HG03521 (cell line): ENCODE measurements around the gene RPIA.

Experiments
- ATAC-seq: cut with Tn5 transposase; IDR thresholded peaks from one replicate; pipeline ENCODE4 v1.9.1; 2021; ENCODE audit warnings: mild to moderate bottlenecking, moderate library complexity; ENCODE audit not compliant: unreplicated experiment

Gene RPIA

GRCh38 chr2:88684519-88684918 is 7.0 kb upstream of the RPIA start:
- no peak for ATAC-seq

- ATAC-seq: no peak
Measured at GRCh38 chr2:88686320-88686719, 5.2 kb upstream of the RPIA start.

GRCh38 chr2:88687384-88687783 is 4.1 kb upstream of the RPIA start:
- no peak for ATAC-seq

GRCh38 chr2:88690591-88691338 is 708 bp upstream of the RPIA start:
- peak; percentile 15 for ATAC-seq

- ATAC-seq: no peak
Measured at GRCh38 chr2:88692187-88692586, 714 bp downstream of the RPIA start.

GRCh38 chr2:88693911-88694414 is 2.5 kb downstream of the RPIA start:
- no peak for ATAC-seq

- ATAC-seq: no peak
Measured at GRCh38 chr2:88696611-88697010, 5.1 kb downstream of the RPIA start.

- ATAC-seq: no peak
Measured at GRCh38 chr2:88697370-88698026, 6.0 kb downstream of the RPIA start.

GRCh38 chr2:88698027-88698413 is 6.5 kb downstream of the RPIA start:
- no peak for ATAC-seq

GRCh38 chr2:88698498-88699233 is 7.2 kb downstream of the RPIA start:
- no peak for ATAC-seq

- ATAC-seq: no peak
Measured at GRCh38 chr2:88707003-88707402, 15.5 kb downstream of the RPIA start.

- ATAC-seq: no peak
Measured at GRCh38 chr2:88709181-88709631, 17.7 kb downstream of the RPIA start.

GRCh38 chr2:88711289-88711688 is 19.8 kb downstream of the RPIA start:
- no peak for ATAC-seq

GRCh38 chr2:88711897-88712296 is 20.4 kb downstream of the RPIA start:
- no peak for ATAC-seq

GRCh38 chr2:88713408-88713807 is 21.9 kb downstream of the RPIA start:
- ATAC-seq: no peak

GRCh38 chr2:88714667-88715066 is 23.2 kb downstream of the RPIA start:
- ATAC-seq: no peak

- no peak for ATAC-seq
Measured at GRCh38 chr2:88720399-88720798, 28.9 kb downstream of the RPIA start.

- ATAC-seq: no peak
Measured at GRCh38 chr2:88721268-88721667, 29.8 kb downstream of the RPIA start.

- ATAC-seq: no peak
Measured at GRCh38 chr2:88724643-88725332, 33.3 kb downstream of the RPIA start.

- no peak for ATAC-seq
Measured at GRCh38 chr2:88729061-88729745, 37.7 kb downstream of the RPIA start.
